Subcutaneous adipose tissue (tissue), 4 donors: Measurements from ENCODE around the gene LRMDA. TPM values are rescaled to one million over a fixed set of nuclear protein-coding genes. Genes with fewer than 3 reads are reported as not detected.

Experiments used
- CTCF ChIP-seq: fragments of 450-650 bp; IDR thresholded peaks from one replicate; pipeline ENCODE4 v1.5.1; 2016; ENCODE audit warnings: low read depth, mild to moderate bottlenecking, control low read depth, antibody characterized with exemption, moderate library complexity
- total RNA-seq, 4 donors: library from RNA; depleted of rRNA; stranded (reverse); fragments of >200 nt; gene quantifications; one replicate each; pipeline ENCODE4 v1.1.0, GENCODE V29; 2016

LRMDA gene
- total RNA-seq, 4 donors from 2014 or later, result 17.4 to 92.1 (median 22.8) TPM

GRCh38 chr10:76229341-76229740, 797.9 kb downstream of the LRMDA start:
- TF ChIP-seq CTCF, result no peak

GRCh38 chr10:76230921-76231285, 799.5 kb downstream of the LRMDA start:
- no peak for TF ChIP-seq CTCF

- no peak for TF ChIP-seq CTCF
Measured at GRCh38 chr10:76231286-76231934, 800.0 kb downstream of the LRMDA start.

GRCh38 chr10:76234499-76235226, 803.2 kb downstream of the LRMDA start:
- TF ChIP-seq CTCF, result no peak

GRCh38 chr10:76236356-76236755, 804.9 kb downstream of the LRMDA start:
- no peak for TF ChIP-seq CTCF

- no peak for TF ChIP-seq CTCF
Measured at GRCh38 chr10:76242956-76243355, 811.5 kb downstream of the LRMDA start.

- no peak for TF ChIP-seq CTCF
Measured at GRCh38 chr10:76244061-76244686, 812.8 kb downstream of the LRMDA start.
